NB4 (cell line): ENCODE data around the gene HIGD1B.

Experiments used
- DNase-seq: peaks from one replicate; pipeline ENCODE4 v3.0.0; 2010; ENCODE audit warnings: low read depth
- H3K4me3 ChIP-seq: one replicate; pipeline ENCODE4 v1.5.1; 2011; ENCODE audit warnings: mild to moderate bottlenecking, low read depth, low read length, moderate library complexity
- CTCF ChIP-seq: IDR thresholded peaks from one replicate; pipeline ENCODE4 v1.5.1; 2012; ENCODE audit warnings: low read depth, low read length
- MAX ChIP-seq: IDR thresholded peaks from 2 replicates; pipeline ENCODE4 v1.6.1; 2011; ENCODE audit warnings: low read depth, low read length
- MYC ChIP-seq: IDR thresholded peaks from 2 replicates; pipeline ENCODE4 v1.6.1; 2011; ENCODE audit warnings: low read depth, low read length
- POLR2A ChIP-seq: IDR thresholded peaks from 2 replicates; pipeline ENCODE4 v1.6.1; 2011; ENCODE audit warnings: mild to moderate bottlenecking; ENCODE audit not compliant: insufficient read length; ENCODE audit errors: extremely low read depth

Gene HIGD1B

GRCh38 chr17:44867841-44868240, 20.2 kb downstream of the HIGD1B start:
- TF ChIP-seq MAX (no peak), MYC (no peak), POLR2A (no peak), CTCF (no peak)
- no peak overlapping the region for H3K4me3 ChIP-seq
- no peak for DNase-seq

- DNase-seq: no peak
- H3K4me3 ChIP-seq: no peak overlapping the region
- no peak for TF ChIP-seq MAX
- TF ChIP-seq POLR2A: no peak
- TF ChIP-seq MYC: no peak
- no peak for TF ChIP-seq CTCF
These were observed 23.9 kb downstream of the HIGD1B start for GRCh38 chr17:44871556-44871955.

GRCh38 chr17:44872131-44872768, 24.6 kb downstream of the HIGD1B start:
- no peak for TF ChIP-seq MYC
- no peak for TF ChIP-seq POLR2A
- TF ChIP-seq MAX: no peak
- no peak for TF ChIP-seq CTCF
- no peak for DNase-seq
- H3K4me3 ChIP-seq: no peak overlapping the region

- no peak overlapping the region for H3K4me3 ChIP-seq
- TF ChIP-seq CTCF: no peak
- TF ChIP-seq MYC: no peak
- no peak for TF ChIP-seq POLR2A
- TF ChIP-seq MAX: no peak
- DNase-seq: no peak
These were observed 28.1 kb downstream of the HIGD1B start for GRCh38 chr17:44875761-44876160.

- no peak overlapping the region for H3K4me3 ChIP-seq
- TF ChIP-seq POLR2A: no peak
- no peak for TF ChIP-seq CTCF
- no peak for TF ChIP-seq MAX
- no peak for TF ChIP-seq MYC
- DNase-seq: no peak
These were observed 29.4 kb downstream of the HIGD1B start for GRCh38 chr17:44877121-44877520.
